Neuronal stem cell (in vitro differentiated cells): ENCODE measurements around the gene LSAMP.

Experiments used
- DNase-seq: peaks from one replicate; pipeline ENCODE4 v3.0.0-alpha.2; 2013; ENCODE audit warnings: low spot score
- H2AFZ ChIP-seq: one replicate; pipeline ENCODE4 v1.6.1; 2013; ENCODE audit warnings: mild to moderate bottlenecking, low read length, inconsistent platforms
- H2AK5ac ChIP-seq: 2 replicates; pipeline ENCODE4 v1.6.1; 2013; ENCODE audit warnings: low read depth, mild to moderate bottlenecking, inconsistent platforms, low read length, moderate library complexity, mixed read lengths
- H2BK120ac ChIP-seq: 2 replicates; pipeline ENCODE4 v1.6.1; 2013; ENCODE audit warnings: low read depth, mild to moderate bottlenecking, inconsistent platforms, low read length, moderate library complexity, mixed read lengths
- H2BK12ac ChIP-seq: one replicate; pipeline ENCODE4 v1.6.1; 2013; ENCODE audit warnings: low read length, inconsistent platforms
- H2BK15ac ChIP-seq: 2 replicates; pipeline ENCODE4 v1.6.1; 2013; ENCODE audit warnings: mild to moderate bottlenecking, low read length, inconsistent platforms, mixed read lengths
- H2BK5ac ChIP-seq: one replicate; pipeline ENCODE4 v1.6.1; 2013; ENCODE audit warnings: inconsistent platforms, mild to moderate bottlenecking, low read length, moderate library complexity
- H3K14ac ChIP-seq: one replicate; pipeline ENCODE4 v1.6.1; 2013; ENCODE audit warnings: low read length, inconsistent platforms
- H3K18ac ChIP-seq: 2 replicates; pipeline ENCODE4 v1.6.1; 2013; ENCODE audit warnings: low read length, inconsistent platforms
- H3K23ac ChIP-seq: 2 replicates; pipeline ENCODE4 v1.6.1; 2013; ENCODE audit warnings: low read depth, mild to moderate bottlenecking, mixed read lengths, low read length, inconsistent platforms; ENCODE audit not compliant: poor library complexity
- H3K27ac ChIP-seq: replicated peaks from 3 replicates; pipeline ENCODE4 v1.5.1; 2013; ENCODE audit warnings: low read length, inconsistent platforms
- H3K27me3 ChIP-seq, 3 experiments: 2 replicates each; pipeline ENCODE4 v1.6.1; 2013; ENCODE audit warnings: low read length in 3 of 3, mild to moderate bottlenecking in 2 of 3, inconsistent platforms in 1 of 3, low read depth in 1 of 3, mixed read lengths in 1 of 3, moderate library complexity in 1 of 3; ENCODE audit not compliant: control insufficient read depth in 3 of 3, insufficient read depth in 3 of 3
- H3K36me3 ChIP-seq, 2 donors: replicated peaks in 1 of 2; 2 replicates each; pipeline ENCODE4 v1.6.1; 2013; ENCODE audit warnings: low read length in 2 of 2; ENCODE audit not compliant: control insufficient read depth in 2 of 2, insufficient read depth in 2 of 2
- H3K4ac ChIP-seq: 2 replicates; pipeline ENCODE4 v1.6.1; 2013; ENCODE audit warnings: inconsistent platforms, mild to moderate bottlenecking, low read length, moderate library complexity
- H3K4me1 ChIP-seq, 2 donors: 1 replicate in 1 of 2; 2 replicates in 1 of 2; pipeline ENCODE4 v1.6.1; 2013; ENCODE audit warnings: low read length in 2 of 2, low read depth in 1 of 2; ENCODE audit not compliant: control insufficient read depth in 2 of 2, insufficient read depth in 1 of 2
- H3K4me2 ChIP-seq: one replicate; pipeline ENCODE4 v1.6.1; 2013; ENCODE audit warnings: mild to moderate bottlenecking, low read length, inconsistent platforms; ENCODE audit not compliant: insufficient read depth, poor library complexity, severe bottlenecking
- H3K4me3 ChIP-seq, 2 donors: 2 replicates each; pipeline ENCODE4 v1.5.1; 2013; ENCODE audit warnings: low read length in 2 of 2, mild to moderate bottlenecking in 2 of 2, inconsistent platforms in 1 of 2, moderate library complexity in 1 of 2
- H3K79me1 ChIP-seq: one replicate; pipeline ENCODE4 v1.6.1; 2013; ENCODE audit warnings: low read depth, mild to moderate bottlenecking, inconsistent platforms, low read length, moderate library complexity
- H3K9ac ChIP-seq: one replicate; pipeline ENCODE4 v1.6.1; 2013; ENCODE audit warnings: mild to moderate bottlenecking, low read depth, low read length, inconsistent platforms; ENCODE audit not compliant: poor library complexity
- H3K9me3 ChIP-seq, 2 donors: replicated peaks in 1 of 2; 2 replicates each; pipeline versions ENCODE3 to v1.6.1; 2013; ENCODE audit warnings: low read length in 2 of 2, mild to moderate bottlenecking in 2 of 2, inconsistent platforms in 1 of 2, low read depth in 1 of 2, mixed read lengths in 1 of 2, moderate library complexity in 1 of 2; ENCODE audit not compliant: control insufficient read depth in 2 of 2, insufficient read depth in 1 of 2
- H4K8ac ChIP-seq: one replicate; pipeline ENCODE4 v1.6.1; 2013; ENCODE audit warnings: low read depth, mild to moderate bottlenecking, inconsistent platforms, low read length, moderate library complexity
- H4K91ac ChIP-seq: one replicate; pipeline ENCODE4 v1.6.1; 2013; ENCODE audit warnings: low read length, low read depth, mild to moderate bottlenecking, inconsistent platforms; ENCODE audit not compliant: poor library complexity
- WGBS, 2 donors: extraction: QIAGEN DNeasy Blood & Tissue Kit; methylation state at CpG; one replicate each; pipeline ENCODE4 v1.1.7; 2013; ENCODE audit warnings: missing lambda C conversion rate in 2 of 2, mixed read lengths in 1 of 2; ENCODE audit not compliant: insufficient read length in 2 of 2, insufficient replicate concordance in 1 of 2; ENCODE audit errors: extremely low coverage in 2 of 2; 5-methylcytosine and 5-hydroxymethylcytosine counted together

Gene LSAMP

GRCh38 chr3:116103868-116104530, 341.3 kb downstream of the LSAMP start:
- Histone ChIP-seq H3K27ac (no peak overlapping the region), H3K14ac (no peak overlapping the region), H2AK5ac (no peak overlapping the region), H4K8ac (no peak overlapping the region), H3K4me2 (no peak overlapping the region), H3K4ac (no peak overlapping the region), H3K4me3 (no peak overlapping the region), H3K23ac (no peak overlapping the region), H3K79me1 (no peaks in the 10 kb centered on the region), H2BK120ac (no peak overlapping the region), H2BK12ac (no peak overlapping the region), H2AFZ (no peak overlapping the region), H3K9ac (no peak overlapping the region), H3K18ac (no peak overlapping the region), H4K91ac (no peak overlapping the region), H3K4me1 (peaks cover 0 to 1% of the 10 kb centered on the region in 2 donors), H3K27me3 (no peaks in the 10 kb centered on the region), H3K36me3 (no peaks in the 10 kb centered on the region), H3K9me3 (no peaks in the 10 kb centered on the region), H2BK15ac (no peak overlapping the region), H2BK5ac (no peak overlapping the region)
- no peak for DNase-seq
- WGBS, 2 donors, result no CpG with 5 or more reads among the region's 4 CpGs

- Histone ChIP-seq H3K23ac (no peak overlapping the region), H3K4me2 (no peak overlapping the region), H3K27ac (no peak overlapping the region), H3K9ac (no peak overlapping the region), H4K91ac (no peak overlapping the region), H2BK120ac (no peak overlapping the region), H3K9me3 (no peaks in the 10 kb centered on the region), H2AK5ac (no peak overlapping the region), H3K18ac (no peak overlapping the region), H3K36me3 (no peaks in the 10 kb centered on the region), H2AFZ (no peak overlapping the region), H3K4me3 (no peak overlapping the region), H3K4me1 (peaks cover 0 to 1% of the 10 kb centered on the region in 2 donors), H3K4ac (no peak overlapping the region), H2BK12ac (no peak overlapping the region), H3K79me1 (no peaks in the 10 kb centered on the region), H2BK15ac (no peak overlapping the region), H3K14ac (no peak overlapping the region), H3K27me3 (no peaks in the 10 kb centered on the region), H4K8ac (no peak overlapping the region), H2BK5ac (no peak overlapping the region)
- no peak for DNase-seq
Observed at GRCh38 chr3:116102037-116102436, 343.2 kb downstream of the LSAMP start.

DNA sequence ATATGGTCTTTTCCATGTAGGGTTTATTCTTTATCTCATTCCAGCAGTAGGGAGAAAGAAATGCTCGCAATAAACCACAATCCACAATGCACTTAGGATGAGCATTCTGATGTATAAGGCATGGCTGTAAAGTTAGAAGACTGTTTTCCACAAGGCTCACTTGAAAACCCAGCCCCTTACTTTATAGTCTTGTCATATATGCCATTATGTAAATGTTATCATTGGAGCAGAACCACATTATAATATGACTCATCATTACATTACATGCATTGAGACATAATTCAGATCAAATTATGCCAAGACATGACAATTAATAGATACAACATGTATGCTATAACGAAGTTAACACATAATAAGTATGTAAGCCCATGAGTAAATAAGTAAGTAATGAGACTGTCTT, 348.1 kb downstream of the LSAMP start:
- Histone ChIP-seq H3K27ac (no peak overlapping the region), H3K4me2 (no peak overlapping the region), H2BK5ac (no peak overlapping the region), H3K4me1 (peaks cover 0 to 3% of the 10 kb centered on the region in 2 donors), H3K4me3 (no peak overlapping the region), H2BK12ac (no peak overlapping the region), H3K27me3 (no peaks in the 10 kb centered on the region), H2AK5ac (no peak overlapping the region), H2AFZ (no peak overlapping the region), H2BK15ac (no peak overlapping the region), H3K14ac (no peak overlapping the region), H3K36me3 (no peaks in the 10 kb centered on the region), H2BK120ac (no peak overlapping the region), H3K23ac (no peak overlapping the region), H3K9me3 (no peaks in the 10 kb centered on the region), H3K79me1 (no peaks in the 10 kb centered on the region), H3K18ac (no peak overlapping the region), H3K9ac (no peak overlapping the region), H3K4ac (no peak overlapping the region), H4K91ac (no peak overlapping the region), H4K8ac (no peak overlapping the region)
- no peak for DNase-seq
- no CpG with 5 or more reads among the region's 2 CpGs for WGBS, 2 donors

DNA sequence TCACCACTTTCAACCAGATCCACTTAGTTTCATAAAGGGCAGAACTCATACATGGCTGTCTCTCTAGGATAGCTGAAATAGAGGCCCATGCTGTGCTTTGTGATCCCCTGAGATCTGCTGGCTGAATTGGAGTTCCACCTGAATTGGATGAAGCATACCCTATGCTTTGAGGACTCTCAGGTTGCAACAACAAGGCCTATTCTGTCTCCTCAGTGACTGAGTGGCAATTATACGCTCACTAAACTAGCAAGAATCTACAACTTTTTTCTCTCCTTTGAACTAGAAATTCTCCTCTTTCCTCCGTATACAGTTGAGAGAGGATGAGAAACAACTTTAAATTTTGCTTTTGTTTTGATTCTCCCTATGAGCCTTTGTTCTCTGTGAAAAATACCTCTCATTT, 348.7 kb downstream of the LSAMP start:
- no peak overlapping the region for H3K4ac ChIP-seq
- no peak overlapping the region for H3K27ac ChIP-seq
- no peak overlapping the region for H4K91ac ChIP-seq
- no peak overlapping the region for H3K23ac ChIP-seq
- no peak overlapping the region for H2BK120ac ChIP-seq
- H3K4me2 ChIP-seq, result no peak overlapping the region
- no peak overlapping the region for H2AFZ ChIP-seq
- no peak overlapping the region for H2BK12ac ChIP-seq
- no peaks in the 10 kb centered on the region for H3K9me3 ChIP-seq
- H2BK5ac ChIP-seq, result no peak overlapping the region
- no peaks in the 10 kb centered on the region for H3K36me3 ChIP-seq
- H2BK15ac ChIP-seq, result no peak overlapping the region
- no peak overlapping the region for H3K14ac ChIP-seq
- no peak overlapping the region for H3K18ac ChIP-seq
- DNase-seq, result no peak
- peaks cover 0 to 3% of the 10 kb centered on the region in 2 donors for H3K4me1 ChIP-seq
- H3K9ac ChIP-seq, result no peak overlapping the region
- H2AK5ac ChIP-seq, result no peak overlapping the region
- no peak overlapping the region for H4K8ac ChIP-seq
- no peaks in the 10 kb centered on the region for H3K79me1 ChIP-seq
- H3K27me3 ChIP-seq, result no peaks in the 10 kb centered on the region
- no CpG with 5 or more reads among the region's 2 CpGs for WGBS, 2 donors
- H3K4me3 ChIP-seq, result no peak overlapping the region
